ENCODE data around the gene COL9A1. TPM values are rescaled to one million over a fixed set of nuclear protein-coding genes. Genes with fewer than 3 reads are reported as not detected.

The COL9A1 gene
- total RNA-seq, 1 experiment from 2014 or later, result 7.8 TPM

DNA sequence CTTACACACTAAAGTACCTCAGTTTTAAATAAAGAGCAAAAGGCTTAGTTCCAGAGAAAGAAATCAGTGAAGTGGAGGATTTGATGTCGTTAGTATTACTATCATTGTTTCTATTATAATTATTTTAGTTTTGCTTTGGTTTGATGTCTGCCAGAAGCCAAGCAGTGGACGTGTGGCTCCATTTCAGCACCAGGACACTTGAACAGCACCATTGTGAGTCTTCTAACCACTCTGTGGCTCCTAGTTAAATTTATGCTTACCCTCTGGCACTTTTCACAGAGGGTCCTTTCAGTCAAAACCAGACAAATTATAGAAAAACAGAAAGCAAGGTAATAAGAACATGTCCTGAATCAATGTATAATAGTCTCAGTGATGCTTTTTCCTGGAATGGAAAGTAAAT, 3.4 kb downstream of the COL9A1 start:
- H3K14ac ChIP-seq (ENCODE audit: insufficient read depth, low read length), result no peak overlapping the region
- H2BK120ac ChIP-seq (ENCODE audit: low read depth, low read length, poor library complexity, severe bottlenecking), result no peak overlapping the region
- H3K79me1 ChIP-seq (ENCODE audit: insufficient read depth, low read depth, low read length, poor library complexity, severe bottlenecking), result no peaks in the 10 kb centered on the region
- H3K9ac ChIP-seq (ENCODE audit: extremely low read depth, insufficient read length, low read length), result no peak overlapping the region
- no peak overlapping the region for H2BK5ac ChIP-seq (ENCODE audit: insufficient read length, low read length)
- H3K4ac ChIP-seq (ENCODE audit: low read depth, low read length), result no peak overlapping the region
- TF ChIP-seq, protein P1, sequence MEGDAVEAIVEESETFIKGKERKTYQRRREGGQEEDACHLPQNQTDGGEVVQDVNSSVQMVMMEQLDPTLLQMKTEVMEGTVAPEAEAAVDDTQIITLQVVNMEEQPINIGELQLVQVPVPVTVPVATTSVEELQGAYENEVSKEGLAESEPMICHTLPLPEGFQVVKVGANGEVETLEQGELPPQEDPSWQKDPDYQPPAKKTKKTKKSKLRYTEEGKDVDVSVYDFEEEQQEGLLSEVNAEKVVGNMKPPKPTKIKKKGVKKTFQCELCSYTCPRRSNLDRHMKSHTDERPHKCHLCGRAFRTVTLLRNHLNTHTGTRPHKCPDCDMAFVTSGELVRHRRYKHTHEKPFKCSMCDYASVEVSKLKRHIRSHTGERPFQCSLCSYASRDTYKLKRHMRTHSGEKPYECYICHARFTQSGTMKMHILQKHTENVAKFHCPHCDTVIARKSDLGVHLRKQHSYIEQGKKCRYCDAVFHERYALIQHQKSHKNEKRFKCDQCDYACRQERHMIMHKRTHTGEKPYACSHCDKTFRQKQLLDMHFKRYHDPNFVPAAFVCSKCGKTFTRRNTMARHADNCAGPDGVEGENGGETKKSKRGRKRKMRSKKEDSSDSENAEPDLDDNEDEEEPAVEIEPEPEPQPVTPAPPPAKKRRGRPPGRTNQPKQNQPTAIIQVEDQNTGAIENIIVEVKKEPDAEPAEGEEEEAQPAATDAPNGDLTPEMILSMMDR (conservative IDR thresholded peaks at IDR 0.05), result no peak
- no peak overlapping the region for H3K23ac ChIP-seq (ENCODE audit: insufficient read length, low read depth, low read length)
- Mint-ChIP-seq H3K27me3 (ENCODE audit: low read depth) (no peaks in the 10 kb centered on the region), H3K4me1 (peaks cover 1% of the 10 kb centered on the region in 2 experiments), H3K36me3 (ENCODE audit: insufficient read depth in 1 of 3, low read depth in 3 of 3) (no peaks in the 10 kb centered on the region), H3K9me3 (no peaks in the 10 kb centered on the region), H3K27ac (no peak overlapping the region), H3K4me3 (no peak overlapping the region)
- no peaks in the 10 kb centered on the region for H4K20me1 ChIP-seq (ENCODE audit: control insufficient read depth, insufficient read depth, insufficient read length)
- no peak overlapping the region for H2AK5ac ChIP-seq (ENCODE audit: insufficient read length, low read length)
- H3T11ph ChIP-seq (ENCODE audit: low read length), result no peak overlapping the region
- H3K9me3 ChIP-seq (ENCODE audit: control insufficient read depth, low read depth, low read length), result no peaks in the 10 kb centered on the region
- no peak overlapping the region for H3K18ac ChIP-seq (ENCODE audit: insufficient read length, low read depth, low read length)
- H4K91ac ChIP-seq (ENCODE audit: insufficient read length, low read depth, low read length), result no peak overlapping the region
- H2BK15ac ChIP-seq (ENCODE audit: low read depth, low read length), result no peak overlapping the region
- H3K56ac ChIP-seq (ENCODE audit: insufficient read length, low read depth, low read length), result no peak overlapping the region
- no peak overlapping the region for H2AFZ ChIP-seq (ENCODE audit: low read length)
- no peak overlapping the region for H3K27ac ChIP-seq (ENCODE audit: insufficient read length, low read depth, low read length)
- H3K79me2 ChIP-seq (ENCODE audit: insufficient read depth, low read length), result no peaks in the 10 kb centered on the region
- no CpG with 5 or more reads among the region's 2 CpGs for WGBS (ENCODE audit: extremely low coverage, insufficient read length, low lambda C conversion rate)
- H2BK12ac ChIP-seq (ENCODE audit: insufficient read length, low read depth, low read length), result no peak overlapping the region
- H3K23me2 ChIP-seq (ENCODE audit: insufficient read length, low read depth, low read length, poor library complexity, severe bottlenecking), result no peaks in the 10 kb centered on the region
- H2BK20ac ChIP-seq (ENCODE audit: low read depth, low read length, poor library complexity, severe bottlenecking), result no peak overlapping the region
- H3K4me1 ChIP-seq (ENCODE audit: insufficient read depth, low read length), result no peaks in the 10 kb centered on the region
- H3K27me3 ChIP-seq (ENCODE audit: insufficient read depth, low read length), result no peaks in the 10 kb centered on the region
- DNase-seq, result no peak
- H4K8ac ChIP-seq (replicated peaks; ENCODE audit: insufficient read length, low read depth, low read length), result no peak overlapping the region
- H3K4me2 ChIP-seq (ENCODE audit: insufficient read depth, insufficient read length, low read length), result no peak overlapping the region
- no peak overlapping the region for H4K5ac ChIP-seq (ENCODE audit: insufficient read length, low read depth, low read length)

Data from H9 (cell line).